GM13976 (cell line): ENCODE data around the gene PGF.
A peak's percentile ranks its signal among the peaks of the same experiment; 100 is the strongest.

Experiments
- DNase-seq: peaks from one replicate; pipeline ENCODE4 v3.0.0; 2012; ENCODE audit warnings: low spot score
- CTCF ChIP-seq: IDR thresholded peaks from 2 replicates; pipeline ENCODE4 v1.5.1; 2012; ENCODE audit warnings: borderline replicate concordance, mild to moderate bottlenecking; ENCODE audit not compliant: insufficient read depth; ENCODE audit errors: extremely low read depth, missing control alignments, control extremely low read depth
- in situ Hi-C: fragments of 300-500 bp; cut with MboI; formaldehyde crosslinking; loops from one replicate; pipeline ENCODE4 v1.12.0; 2022; ENCODE audit warnings: low sequenced_read_pairs, mixed read lengths, inconsistent platforms; ENCODE audit not compliant: unreplicated experiment

PGF gene

GRCh38 chr14:74952180-74952665 lies 3.2 kb downstream of the PGF start:
- DNase-seq, result no peak
- TF ChIP-seq CTCF, result no peak
- in situ Hi-C loops, result no loop called here

- in situ Hi-C loops, result no loop called here
- TF ChIP-seq CTCF, result no peak
- no peak for DNase-seq
Observed at GRCh38 chr14:74951443-74952179, 3.8 kb downstream of the PGF start.

- in situ Hi-C loops, result no loop called here
- DNase-seq, result no peak
- TF ChIP-seq CTCF, result no peak
Observed at GRCh38 chr14:74950795-74951442, 4.5 kb downstream of the PGF start.

GRCh38 chr14:74949859-74950573 lies 5.4 kb downstream of the PGF start:
- DNase-seq, result no peak
- TF ChIP-seq CTCF, result no peak
- in situ Hi-C loops, result no loop called here

GRCh38 chr14:74949191-74949601 lies 6.2 kb downstream of the PGF start:
- TF ChIP-seq CTCF, result no peak
- in situ Hi-C loops, result no loop called here
- peak; percentile 24 for DNase-seq

GRCh38 chr14:74948228-74949175 lies 6.9 kb downstream of the PGF start:
- DNase-seq, result no peak
- in situ Hi-C loops, result no loop called here
- no peak for TF ChIP-seq CTCF
